Stimulated activated CD8-positive, alpha-beta memory T cell treated with anti-CD3 and anti-CD28 coated beads, Interleukin-2, amount 100 ng/mL, for 1 hour (primary cell): ENCODE measurements around the gene LILRB2.
"Not testable (repeated sequence)": the region's sequence is repeated elsewhere in the genome, so short reads cannot be mapped to it uniquely, and the experiment has no call there.

Source experiments
- DNase-seq, 2 donors: peaks; one replicate each; pipeline ENCODE4 v3.0.0-alpha.2; 2020; ENCODE audit warnings: low read depth in 2 of 2

LILRB2 gene

GRCh38 chr19:54281007-54281728, at the start of gene LILRB2:
Gene LILRB2, minus strand, starts transcription at chr19:54281110. Its CDS starts 614 bp downstream, at chr19:54280496.
- no peak for DNase-seq

DNA sequence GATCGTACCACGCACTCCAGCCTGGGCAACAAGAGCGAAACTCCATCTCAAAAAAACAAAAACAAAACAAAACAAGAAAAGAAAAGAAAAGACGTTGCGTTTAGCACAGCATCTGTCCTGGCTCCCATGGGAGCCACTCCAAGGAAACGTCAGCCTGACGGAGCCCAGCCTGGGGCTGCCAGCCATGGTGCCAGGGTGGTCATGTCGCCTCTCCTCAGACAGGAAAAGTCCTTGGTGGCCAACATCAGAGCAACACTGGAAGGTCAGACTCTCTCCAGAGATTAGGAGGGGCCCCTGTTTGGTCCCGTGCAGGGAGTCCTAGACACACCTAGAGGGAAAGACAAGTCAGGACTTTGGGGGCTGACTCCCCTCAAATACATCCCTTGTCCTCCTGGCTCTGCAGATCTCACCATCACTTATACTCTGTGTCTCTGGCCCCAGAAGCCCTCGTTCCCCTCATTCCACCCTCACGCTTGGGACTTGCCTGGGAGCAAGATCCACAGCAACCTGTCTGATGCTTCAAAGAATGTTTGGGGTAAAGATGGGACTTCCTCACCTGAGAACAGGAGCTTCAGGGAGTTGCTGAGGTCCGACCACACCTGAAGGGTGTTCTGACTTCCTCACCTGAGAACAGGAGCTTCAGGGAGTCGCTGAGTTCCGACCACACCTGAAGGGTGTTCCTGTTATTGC, 48.7 kb upstream of the LILRB2 start:
- DNase-seq, result no peak

DNA sequence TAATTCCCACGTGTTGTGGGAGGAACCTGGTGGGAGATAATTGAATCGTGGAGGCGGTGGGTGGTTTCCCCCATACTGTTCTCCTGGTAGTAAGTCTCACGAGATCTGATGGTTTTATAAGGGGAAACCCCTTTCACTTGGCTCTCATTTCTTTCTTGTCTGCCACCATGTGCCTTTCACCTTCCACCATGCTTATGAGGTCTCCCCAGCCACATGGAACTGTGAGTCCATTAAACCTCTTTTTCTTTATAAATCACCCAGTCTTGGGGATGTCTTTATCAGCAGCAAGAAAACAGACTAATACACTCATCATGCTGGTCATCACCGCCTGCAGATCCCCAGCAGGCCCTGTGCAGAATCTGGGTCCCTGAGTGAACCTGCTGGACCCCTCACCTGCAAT, 47.9 kb upstream of the LILRB2 start:
- not testable (repeated sequence) for DNase-seq

- no peak for DNase-seq
Observed at GRCh38 chr19:54325631-54326030, 44.7 kb upstream of the LILRB2 start.

- DNase-seq, result peak in 1 of 2 donors; percentile 20
Observed at GRCh38 chr19:54325194-54325621, 44.3 kb upstream of the LILRB2 start.

- DNase-seq, result no peak
Observed at GRCh38 chr19:54324071-54324470, 43.2 kb upstream of the LILRB2 start.

DNA sequence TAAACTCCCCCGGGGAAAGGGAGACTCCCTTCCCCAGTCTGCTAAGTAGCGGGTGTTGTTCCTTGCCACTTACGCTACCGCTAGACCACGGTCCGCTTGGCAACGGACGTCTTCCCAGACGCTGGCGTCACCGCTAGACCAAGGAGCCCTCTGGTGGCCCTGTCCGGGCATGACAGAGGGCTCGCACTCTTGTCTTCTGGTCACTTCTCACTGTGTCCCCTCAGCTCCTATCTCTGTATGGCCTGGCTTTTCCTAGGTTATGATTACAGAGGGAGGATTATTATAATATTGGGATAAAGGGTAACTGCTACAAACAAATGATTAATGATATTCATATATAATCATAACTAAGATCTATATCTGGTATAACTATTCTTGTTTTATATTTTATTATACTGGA, 42.0 kb upstream of the LILRB2 start:
- DNase-seq, result not testable (repeated sequence)

DNA sequence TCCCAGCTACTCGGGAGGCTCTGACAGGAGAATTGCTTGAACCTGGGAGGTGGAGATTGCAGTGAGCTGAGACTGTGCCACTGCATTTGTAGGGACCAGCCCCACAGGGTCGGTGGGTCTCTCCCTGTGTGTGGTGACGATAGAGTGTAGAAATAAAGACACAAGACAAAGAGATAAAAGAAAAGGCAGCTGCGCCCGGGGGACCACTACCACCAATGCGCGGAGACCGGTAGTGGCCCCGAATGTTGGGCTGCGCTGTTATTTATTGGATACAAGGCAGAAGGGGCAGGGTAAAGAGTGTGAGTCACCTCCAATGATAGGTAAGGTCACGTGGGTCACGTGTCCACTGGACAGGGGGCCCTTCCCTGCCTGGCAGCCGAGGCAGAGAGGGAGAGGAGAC, 41.4 kb upstream of the LILRB2 start:
- DNase-seq, result not testable (repeated sequence)

GRCh38 chr19:54319892-54320670, 39.2 kb upstream of the LILRB2 start:
- no peak for DNase-seq

GRCh38 chr19:54319049-54319448, 38.1 kb upstream of the LILRB2 start:
- DNase-seq, result no peak

GRCh38 chr19:54317965-54318240, 37.0 kb upstream of the LILRB2 start:
- DNase-seq, result no peak

DNA sequence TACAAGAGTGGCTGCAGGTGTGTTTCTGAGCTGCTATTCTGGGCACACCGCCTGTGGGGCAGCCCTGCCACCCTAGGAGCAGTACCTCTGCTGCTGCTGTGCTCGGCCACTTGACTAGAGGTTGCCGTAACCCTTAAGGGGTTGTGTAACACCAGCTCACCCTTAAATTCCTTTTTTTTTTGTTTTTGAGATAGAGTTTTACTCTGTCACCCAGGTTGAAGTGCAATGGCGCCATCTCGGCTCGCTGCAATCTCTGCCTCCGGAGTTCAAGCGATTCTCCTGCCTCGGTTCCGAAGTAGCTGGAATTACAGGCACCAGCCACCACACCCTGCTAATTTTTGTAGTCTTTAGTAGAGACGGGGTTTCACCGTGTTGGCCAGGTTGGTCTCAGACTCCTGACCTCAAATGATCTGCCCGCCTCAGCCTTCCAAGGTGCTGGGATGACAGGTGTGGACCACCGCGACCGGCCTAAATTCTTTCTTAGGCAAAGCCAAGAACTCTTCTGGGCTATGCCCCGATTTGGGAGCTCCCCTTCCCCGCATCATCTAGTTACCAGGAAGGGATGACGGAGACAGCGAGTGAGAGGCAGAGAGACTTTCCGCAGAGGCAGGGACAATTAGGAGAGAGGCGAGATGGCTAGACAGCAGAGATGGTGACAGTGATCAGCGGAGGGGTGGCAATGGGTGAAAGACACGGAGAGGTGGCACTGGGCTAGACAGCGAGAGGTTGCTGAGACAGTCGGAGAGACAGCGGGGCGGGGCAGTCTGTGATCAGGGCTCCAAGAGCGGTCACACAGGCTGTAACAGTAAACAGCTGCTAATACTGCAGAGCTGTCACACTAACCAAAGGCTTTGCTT, 36.4 kb upstream of the LILRB2 start:
- no peak for DNase-seq

DNA sequence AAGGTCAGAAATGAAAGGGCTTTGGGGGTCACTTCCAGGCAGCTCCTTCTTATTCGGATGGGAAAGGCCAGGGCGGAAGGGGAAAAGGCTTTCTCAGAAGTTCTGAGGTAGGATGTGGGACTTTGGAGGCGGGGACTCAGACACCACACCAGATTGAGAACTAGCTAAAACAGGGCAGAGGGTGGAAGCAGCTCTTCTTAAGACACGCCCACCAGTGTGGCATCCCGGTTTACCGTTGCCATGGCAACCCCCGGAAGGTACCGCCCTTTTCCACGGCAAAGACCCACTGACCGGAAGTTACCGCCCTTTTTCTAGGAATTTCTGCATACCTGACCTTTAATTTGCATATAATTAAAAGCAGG, 35.8 kb upstream of the LILRB2 start:
- no peak for DNase-seq

DNA sequence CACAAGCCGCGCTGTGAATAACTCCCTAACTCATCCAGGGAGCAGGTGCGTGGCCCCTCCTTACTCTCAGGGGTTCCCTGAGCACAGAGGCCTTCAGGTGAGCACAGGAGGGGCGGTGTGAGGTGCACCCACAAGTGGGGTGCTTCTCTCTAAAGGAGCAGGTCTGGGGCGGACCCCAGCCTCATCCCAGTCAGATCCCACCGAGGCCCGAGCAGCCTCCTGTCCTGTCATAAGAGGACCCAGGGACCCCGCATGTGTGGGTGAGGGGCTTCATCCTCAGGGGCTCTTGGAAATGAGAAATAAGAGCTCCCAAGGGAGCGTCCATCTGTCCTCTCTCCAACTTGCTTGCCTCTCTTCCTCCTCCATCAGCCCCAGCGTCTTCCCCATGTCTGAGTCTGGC, 35.0 kb upstream of the LILRB2 start:
- DNase-seq, result no peak

DNA sequence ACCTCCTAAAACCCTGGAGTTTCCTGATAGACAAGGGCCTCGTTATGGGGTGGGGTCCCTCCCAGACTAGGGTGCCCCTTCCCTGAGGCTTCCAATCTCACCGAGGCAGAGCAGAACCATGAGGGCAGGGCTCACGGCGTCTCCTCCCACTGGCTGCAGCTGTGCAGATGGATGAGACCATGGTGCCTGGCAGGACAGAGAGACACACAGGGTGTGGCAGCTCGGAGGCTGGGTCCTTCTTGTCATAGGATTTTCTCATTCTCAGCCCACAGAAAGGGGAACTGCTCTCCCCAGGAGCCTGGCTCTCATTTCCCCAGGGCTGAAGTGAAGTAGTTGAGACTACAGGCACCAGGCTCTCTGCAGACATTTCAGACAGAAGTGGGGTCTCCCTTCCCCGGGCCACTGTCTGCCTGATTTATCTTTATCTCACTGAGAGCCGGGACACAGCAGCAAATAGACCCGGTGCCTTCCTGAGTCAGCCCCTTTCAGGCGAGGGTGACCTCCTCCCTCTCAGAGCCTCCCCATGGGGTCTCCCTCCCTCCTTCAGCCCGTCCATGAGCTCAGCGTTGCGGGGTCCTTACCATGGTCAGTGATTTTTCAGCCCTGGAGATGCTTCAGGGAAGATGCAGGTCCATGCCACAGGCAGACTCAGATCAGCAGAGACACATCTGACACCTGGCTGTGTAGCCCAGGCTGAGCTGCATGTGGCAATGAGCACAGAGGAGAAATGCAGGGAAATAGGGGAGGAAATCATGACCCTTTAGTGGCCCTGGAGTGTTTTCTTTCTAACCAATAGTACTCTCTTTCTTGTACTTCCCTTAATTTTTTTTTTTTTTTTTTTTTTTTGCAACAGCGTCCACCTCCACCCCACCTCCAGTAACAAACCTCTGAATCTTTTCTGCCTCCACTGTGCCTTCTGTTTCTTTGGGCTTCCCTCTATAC, 31.8 kb upstream of the LILRB2 start, which contains the start of gene LILRA5:
TSS of gene LILRA5 (minus strand) at position 731 of the 942 bp plus-strand sequence. CDS start at position 584, 147 bp downstream.
- no peak for DNase-seq

DNA sequence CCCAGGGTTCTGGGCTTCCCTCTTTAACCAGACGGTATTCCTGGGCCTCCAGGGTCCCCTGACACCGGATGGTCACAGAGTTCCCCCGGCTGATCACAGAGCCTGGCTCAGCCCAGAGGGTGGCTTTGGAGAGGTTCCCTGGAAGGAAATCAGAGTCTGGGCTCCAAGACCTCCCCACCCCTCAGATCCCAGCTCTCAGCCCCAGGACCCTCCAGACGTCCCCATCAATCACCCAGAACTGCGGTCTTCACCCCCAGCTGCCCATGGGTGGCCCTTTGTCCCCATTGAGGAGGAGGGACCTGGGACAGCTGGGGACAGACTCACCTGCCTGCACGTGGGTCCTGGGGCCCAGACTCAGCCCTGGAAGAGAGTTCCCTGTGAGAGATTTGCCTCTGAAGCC, 31.1 kb upstream of the LILRB2 start:
- DNase-seq, result no peak

- DNase-seq, result no peak
Observed at GRCh38 chr19:54311486-54311885, 30.6 kb upstream of the LILRB2 start.

GRCh38 chr19:54310543-54310942, 29.6 kb upstream of the LILRB2 start:
- no peak for DNase-seq

- no peak for DNase-seq
Observed at GRCh38 chr19:54309811-54310210, 28.9 kb upstream of the LILRB2 start.

DNA sequence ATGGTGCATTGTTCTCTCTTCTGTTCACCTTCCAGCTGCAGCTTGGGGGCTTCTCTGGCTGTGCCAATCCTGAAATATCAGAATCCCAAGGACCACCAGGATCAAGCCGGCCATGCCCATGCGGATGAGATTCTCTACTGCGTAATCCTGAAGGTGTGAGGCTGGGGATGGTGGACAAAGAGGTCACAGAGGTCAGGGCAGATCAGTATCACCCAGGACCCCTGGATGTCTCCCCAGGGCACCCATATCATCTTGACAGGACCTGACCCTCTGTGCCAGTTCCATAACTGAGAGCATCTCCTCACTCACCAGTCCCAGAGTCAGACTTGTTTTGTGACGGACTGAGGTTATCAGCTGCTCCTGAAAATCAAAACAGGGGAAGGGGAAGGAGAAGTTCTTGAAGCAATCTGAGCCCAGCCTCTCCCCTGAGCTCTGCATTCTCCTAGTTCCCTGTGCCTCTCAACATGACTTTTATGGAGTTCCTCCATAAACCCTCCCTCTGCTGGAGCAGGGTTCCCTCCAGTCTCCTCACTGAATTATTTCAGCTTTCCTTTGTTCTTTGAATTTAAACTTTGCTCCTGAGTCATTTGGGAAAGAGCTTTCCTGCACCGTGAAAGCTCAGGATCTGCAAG, 26.6 kb upstream of the LILRB2 start:
- no peak for DNase-seq
